HG03135 (cell line): ENCODE results near the gene CWC22.
A peak's percentile ranks its signal among the peaks of the same experiment; 100 is the strongest.

Experiments used
- ATAC-seq: cut with Tn5 transposase; IDR thresholded peaks from one replicate; pipeline ENCODE4 v1.9.1; 2021; ENCODE audit warnings: mild to moderate bottlenecking, moderate library complexity; ENCODE audit not compliant: unreplicated experiment

The CWC22 gene

GRCh38 chr2:179900655-179901054 lies 106.4 kb downstream of the CWC22 start:
- no peak for ATAC-seq

- no peak for ATAC-seq
Observed at GRCh38 chr2:179899666-179900065, 107.4 kb downstream of the CWC22 start.

GRCh38 chr2:179898873-179899272 lies 108.2 kb downstream of the CWC22 start:
- ATAC-seq: peak; percentile 92
